AG04449 (cell line): Measurements from ENCODE around the gene MTX3.

Experiments
- CTCF ChIA-PET: fragments of 350-600 bp; formaldehyde crosslinking; extraction: SDS; loops from one replicate; lab custom pipeline; 2021; ENCODE audit warnings: antibody characterized with exemption; lab: Yijun Ruan, JAX
- POLR2A ChIA-PET: fragments of 400-600, 350-600 bp; formaldehyde crosslinking; extraction: SDS; loops from one replicate; lab custom pipeline; 2020; ENCODE audit warnings: antibody characterized with exemption, inconsistent platforms; lab: Yijun Ruan, JAX
- DNase-seq: peaks from one replicate; pipeline ENCODE4 v3.0.0-alpha.2; 2010; ENCODE audit warnings: low read depth, low spot score
- H3K4me3 ChIP-seq: 2 replicates; pipeline ENCODE4 v1.5.1; 2011; ENCODE audit warnings: low read depth, mild to moderate bottlenecking, control low read depth, low read length
- CTCF ChIP-seq: IDR thresholded peaks from one replicate; pipeline ENCODE4 v1.5.1; 2011; ENCODE audit warnings: mild to moderate bottlenecking, moderate library complexity, low read length, control low read depth, inconsistent platforms; ENCODE audit not compliant: insufficient read depth; ENCODE audit errors: missing control alignments

MTX3 gene

GRCh38 chr5:79955941-79956670 is 35.0 kb downstream of the MTX3 start:
- DNase-seq: no peak

GRCh38 chr5:79955356-79955895 is 35.6 kb downstream of the MTX3 start:
- no peak for DNase-seq
- CTCF ChIA-PET: no interaction called here

More at GRCh38 chr5:79955941-79956670, 35.0 kb downstream of the MTX3 start:
- TF ChIP-seq CTCF: no peak
- CTCF ChIA-PET: no interaction called here
- H3K4me3 ChIP-seq: no peak overlapping the region
- POLR2A ChIA-PET: no interaction called here

DNA sequence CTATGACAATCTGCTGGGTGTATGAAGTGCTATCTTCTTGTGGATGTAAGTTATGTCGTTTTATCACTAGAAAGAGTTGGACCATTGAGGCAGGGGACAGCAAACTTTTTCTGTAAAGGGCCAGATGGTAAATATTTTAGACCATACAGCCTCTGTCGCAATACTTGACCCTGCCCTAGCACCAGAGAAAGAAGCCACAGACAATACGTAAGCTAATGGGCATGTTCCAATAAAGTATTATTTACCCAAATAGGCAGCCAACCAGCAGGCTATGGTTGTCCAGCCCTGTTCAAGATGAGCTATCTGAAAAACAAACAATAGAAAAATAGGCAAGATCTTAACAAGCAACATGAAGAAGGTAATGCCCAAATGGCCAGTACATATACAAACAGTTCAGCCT is 36.4 kb downstream of the MTX3 start:
- ChIA-PET CTCF (no interaction called here), POLR2A (no interaction called here)
- no peak overlapping the region for H3K4me3 ChIP-seq
- no peak for DNase-seq
- no peak for TF ChIP-seq CTCF

More at GRCh38 chr5:79955356-79955895, 35.6 kb downstream of the MTX3 start:
- no peak overlapping the region for H3K4me3 ChIP-seq
- TF ChIP-seq CTCF: no peak
- POLR2A ChIA-PET: no interaction called here

DNA sequence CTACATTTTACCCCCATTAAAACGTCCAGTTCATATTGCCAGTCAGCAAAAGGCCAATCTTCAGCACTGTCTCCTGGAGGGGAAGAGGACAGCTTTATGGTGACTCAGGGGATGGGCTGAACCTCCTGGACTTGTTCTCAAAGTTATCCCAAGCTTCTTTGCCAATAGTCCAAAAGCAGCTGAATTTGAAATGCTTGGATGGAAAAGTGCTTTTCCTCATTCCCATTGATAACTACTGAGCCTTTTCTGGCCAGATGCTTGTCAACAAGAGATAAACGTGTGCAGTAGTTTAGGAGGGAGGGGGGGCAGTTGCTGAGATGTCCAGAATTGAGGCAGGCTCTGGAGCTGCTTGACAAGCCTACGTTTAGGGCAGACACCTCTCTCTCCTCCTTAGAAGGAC is 43.5 kb downstream of the MTX3 start:
- POLR2A ChIA-PET: no interaction called here
- TF ChIP-seq CTCF: no peak
- CTCF ChIA-PET: interaction anchor here (1.4 to 1.5 kb wide), 2 partner anchors 13 to 48 kb away, joined by 3 read pairs; no protein-coding TSS in a partner anchor
- no peak for DNase-seq
- H3K4me3 ChIP-seq: no peak overlapping the region

DNA sequence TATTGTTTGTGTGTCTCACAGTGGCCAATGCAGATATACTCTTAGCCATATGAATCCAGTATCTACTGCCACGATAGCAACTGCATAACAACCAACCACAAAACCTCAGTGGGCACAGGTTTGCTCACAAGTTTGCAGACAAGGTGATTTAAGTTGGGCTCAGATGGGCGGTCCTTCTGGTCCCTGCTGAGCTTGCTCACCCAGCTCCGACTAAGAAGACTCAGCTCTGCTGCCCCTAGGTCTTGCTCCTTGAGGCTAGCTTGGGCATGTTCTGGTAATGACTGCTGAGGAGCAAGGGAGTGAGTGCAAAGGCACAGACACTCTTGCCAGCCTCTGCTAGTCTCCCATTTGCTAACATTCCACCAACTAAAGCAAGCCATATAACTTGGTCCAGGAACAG is 52.6 kb downstream of the MTX3 start:
- no peak overlapping the region for H3K4me3 ChIP-seq
- TF ChIP-seq CTCF: no peak
- DNase-seq: no peak
- ChIA-PET POLR2A (no interaction called here), CTCF (no interaction called here)

DNA sequence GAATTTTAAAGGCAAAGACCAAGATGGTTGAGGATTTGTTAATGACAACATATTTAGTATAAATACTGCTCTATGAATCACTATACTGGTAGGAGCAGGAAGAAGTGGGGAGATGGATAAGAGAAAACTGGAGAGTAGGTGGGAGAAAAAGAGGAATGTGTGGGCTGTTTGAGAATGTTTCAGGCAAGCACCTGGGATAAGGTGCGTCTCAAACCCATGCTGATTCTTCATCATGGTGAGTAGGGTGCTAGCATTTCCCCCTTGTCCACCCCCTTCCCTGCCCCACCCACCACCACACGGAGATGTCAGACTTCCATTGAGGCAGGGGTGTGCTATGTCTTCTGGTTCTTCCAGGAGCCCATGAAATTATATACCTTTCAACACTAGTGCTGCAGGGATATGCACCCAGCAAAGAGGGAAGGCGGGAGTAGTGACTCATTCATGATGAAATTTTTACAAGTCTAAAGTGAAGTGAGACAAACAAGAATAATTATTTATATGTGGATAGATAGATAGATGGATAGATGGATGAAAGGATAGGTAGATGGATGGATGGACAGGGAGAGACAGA is 54.3 kb downstream of the MTX3 start:
- CTCF ChIA-PET: interaction anchor here (0.7 to 1.0 kb wide), 2 partner anchors 13 to 153 kb away, joined by 3 read pairs; no protein-coding TSS in a partner anchor
- no peak for DNase-seq
- TF ChIP-seq CTCF: no peak
- POLR2A ChIA-PET: no interaction called here
- no peak overlapping the region for H3K4me3 ChIP-seq
